Peyer's patch (tissue), 4 donors: ENCODE data around the gene ASPN. TPM values are rescaled to one million over a fixed set of nuclear protein-coding genes. Genes with fewer than 3 reads are reported as not detected.

ENCODE experiments used
- DNase-seq, 3 donors: peaks; one replicate each; pipeline ENCODE4 v3.0.0-alpha.2; 2017 to 2019
- H3K27ac ChIP-seq, 4 donors: fragments of 200-600 bp; sonication (generic); one replicate each; pipeline ENCODE4 v1.5.1; 2016 to 2019
- H3K27me3 ChIP-seq, 2 donors: fragments of 200-600 bp; sonication (generic); one replicate each; pipeline ENCODE4 v1.5.1; 2019
- H3K36me3 ChIP-seq, 3 donors: fragments of 200-600 bp; sonication (generic); one replicate each; pipeline ENCODE4 v1.5.1; 2016 to 2019
- H3K4me1 ChIP-seq, 4 donors: fragments of 200-600 bp; sonication (generic); one replicate each; pipeline ENCODE4 v1.5.1; 2016 to 2019
- H3K4me3 ChIP-seq, 4 donors: fragments of 200-600 bp; sonication (generic); 1 replicate in 3 of 4; 2 replicates in 1 of 4; pipeline ENCODE4 v1.5.1; 2016 to 2019; ENCODE audit warnings: mild to moderate bottlenecking in 1 of 4
- H3K9me3 ChIP-seq, 4 donors: fragments of 200-600 bp; sonication (generic); one replicate each; pipeline ENCODE4 v1.5.1; 2016 to 2019; ENCODE audit warnings: mild to moderate bottlenecking in 1 of 4
- CTCF ChIP-seq, 6 experiments: fragments of 450-650 bp in 4 of 6; fragments of 200-600 bp in 2 of 6; sonication (generic) in 1 of 6; IDR thresholded peaks; one replicate each; pipeline ENCODE4 v1.5.1; 2017 to 2019; ENCODE audit warnings: antibody characterized with exemption in 6 of 6, mild to moderate bottlenecking in 3 of 6, moderate library complexity in 1 of 6
- POLR2A ChIP-seq, 2 donors: fragments of 450-650 bp; IDR thresholded peaks; one replicate each; pipeline ENCODE4 v1.5.1; 2017; ENCODE audit warnings: antibody characterized with exemption in 2 of 2, mild to moderate bottlenecking in 2 of 2, moderate library complexity in 2 of 2
- total RNA-seq, 4 donors: library from RNA; depleted of rRNA; stranded (reverse); fragments of >200 nt; gene quantifications; one replicate each; pipeline ENCODE4 v1.1.0, GENCODE V29; 2016

Gene ASPN
- total RNA-seq, 4 donors from 2014 or later: 2.5 to 4.7 (median 4.4) TPM

- Histone ChIP-seq H3K27me3 (no peaks in the 10 kb centered on the region), H3K9me3 (no peaks in the 10 kb centered on the region), H3K4me3 (no peak overlapping the region), H3K27ac (no peak overlapping the region), H3K4me1 (no peaks in the 10 kb centered on the region), H3K36me3 (no peaks in the 10 kb centered on the region)
- TF ChIP-seq POLR2A (IDR thresholded peaks at IDR 0.05) (no peak), CTCF (IDR thresholded peaks at IDR 0.05) (no peak)
- DNase-seq: no peak
Observed at GRCh38 chr9:92439921-92440750, 42.2 kb downstream of the ASPN start.

- Histone ChIP-seq H3K27me3 (no peaks in the 10 kb centered on the region), H3K4me1 (no peaks in the 10 kb centered on the region), H3K27ac (no peak overlapping the region), H3K36me3 (no peaks in the 10 kb centered on the region), H3K4me3 (no peak overlapping the region), H3K9me3 (no peaks in the 10 kb centered on the region)
- TF ChIP-seq POLR2A (IDR thresholded peaks at IDR 0.05): no peak
- TF ChIP-seq CTCF (IDR thresholded peaks at IDR 0.05): peak in 4 of 6 experiments; percentile 31 to 39 (median 34)
- DNase-seq: no peak
Observed at GRCh38 chr9:92438900-92439526, 43.3 kb downstream of the ASPN start.

- Histone ChIP-seq H3K27ac (no peak overlapping the region), H3K36me3 (no peaks in the 10 kb centered on the region), H3K27me3 (no peaks in the 10 kb centered on the region), H3K9me3 (no peaks in the 10 kb centered on the region), H3K4me3 (no peak overlapping the region), H3K4me1 (no peaks in the 10 kb centered on the region)
- no peak for TF ChIP-seq POLR2A (IDR thresholded peaks at IDR 0.05)
- no peak for TF ChIP-seq CTCF (IDR thresholded peaks at IDR 0.05)
- DNase-seq: no peak
Observed at GRCh38 chr9:92435263-92435662, 47.0 kb downstream of the ASPN start.

DNA sequence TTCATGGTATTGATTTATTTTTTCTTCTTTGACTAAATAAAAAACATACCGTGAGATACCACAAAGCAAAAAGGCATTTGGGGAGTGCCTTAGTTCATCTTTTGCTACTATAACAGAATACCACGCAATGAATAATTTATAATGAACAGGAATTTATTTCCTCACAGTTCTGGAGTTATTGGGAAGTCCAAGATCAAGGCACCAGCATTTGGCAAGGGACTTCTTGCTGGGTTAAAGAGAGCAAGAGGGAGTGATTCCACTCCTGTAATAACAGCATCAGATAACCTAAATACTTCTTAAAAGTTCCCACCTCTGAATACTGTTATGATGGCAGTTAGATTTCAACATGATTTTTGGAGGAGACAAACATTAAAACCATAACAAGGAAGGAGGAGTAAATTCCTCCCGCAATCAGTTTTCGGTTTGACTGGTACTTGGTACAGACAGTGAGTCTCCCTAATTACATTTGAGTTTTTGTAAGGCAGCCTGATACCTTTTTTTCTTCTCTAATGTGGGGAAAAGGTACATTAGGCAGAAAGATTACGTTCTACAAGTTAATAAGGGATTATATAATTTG lies 49.2 kb downstream of the ASPN start:
- H3K4me1 ChIP-seq: no peaks in the 10 kb centered on the region
- no peak for DNase-seq
- H3K9me3 ChIP-seq: no peaks in the 10 kb centered on the region
- no peaks in the 10 kb centered on the region for H3K27me3 ChIP-seq
- no peak overlapping the region for H3K4me3 ChIP-seq
- TF ChIP-seq CTCF (IDR thresholded peaks at IDR 0.05): no peak
- no peak for TF ChIP-seq POLR2A (IDR thresholded peaks at IDR 0.05)
- no peaks in the 10 kb centered on the region for H3K36me3 ChIP-seq
- no peak overlapping the region for H3K27ac ChIP-seq

DNA sequence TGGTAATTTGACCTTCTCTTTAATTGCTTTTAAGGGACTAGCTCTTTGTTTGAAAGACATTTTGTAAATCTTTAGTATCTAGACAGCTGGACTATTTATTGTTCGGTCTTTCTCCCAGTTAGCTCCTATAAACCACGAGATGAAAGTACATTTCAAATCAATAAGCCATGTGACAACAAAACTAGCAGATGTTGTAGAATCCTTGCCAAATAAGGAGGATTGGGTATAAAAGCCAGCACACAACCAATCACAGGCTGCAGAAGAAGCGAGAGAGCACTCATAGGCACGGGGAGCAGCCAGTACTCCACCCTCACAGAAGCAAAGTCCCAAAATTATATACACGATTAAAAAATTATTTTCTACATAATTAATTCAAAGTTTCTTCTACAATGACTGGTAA lies 50.0 kb downstream of the ASPN start:
- Histone ChIP-seq H3K27ac (peak overlapping the region in 1 of 4 donors; percentile 14), H3K36me3 (no peaks in the 10 kb centered on the region), H3K4me3 (no peak overlapping the region), H3K27me3 (no peaks in the 10 kb centered on the region), H3K4me1 (no peaks in the 10 kb centered on the region), H3K9me3 (no peaks in the 10 kb centered on the region)
- no peak for TF ChIP-seq CTCF (IDR thresholded peaks at IDR 0.05)
- TF ChIP-seq POLR2A (IDR thresholded peaks at IDR 0.05): no peak
- DNase-seq: no peak
